Activated naive CD4-positive, alpha-beta T cell treated with anti-CD3 and anti-CD28 coated beads, Interleukin-2, amount 50 U/mL, for 72 hours (primary cell): ENCODE results near the gene FEM1C. TPM values are rescaled to one million over a fixed set of nuclear protein-coding genes. Genes with fewer than 3 reads are reported as not detected.

ENCODE experiments used
- ATAC-seq, 2 donors: fragments of 150-1000 bp; cut with Tn5 transposase; 2 replicates each; pipeline ENCODE4 v1.10.0; 2021; ENCODE audit warnings: mild to moderate bottlenecking in 2 of 2, moderate library complexity in 2 of 2
- DNase-seq, 2 donors: peaks; one replicate each; pipeline ENCODE4 v3.0.0; 2021 to 2022; ENCODE audit warnings: low spot score in 2 of 2
- H3K27ac Mint-ChIP-seq, 2 donors: one replicate each; pipeline ENCODE4 v1.8.0; 2022; ENCODE audit warnings: mild to moderate bottlenecking in 2 of 2, mixed read lengths in 2 of 2
- H3K36me3 Mint-ChIP-seq, 2 donors: one replicate each; pipeline ENCODE4 v1.8.0; 2022; ENCODE audit warnings: mixed read lengths in 2 of 2
- H3K9me3 Mint-ChIP-seq, 2 donors: one replicate each; pipeline ENCODE4 v1.8.0; 2022; ENCODE audit warnings: mixed read lengths in 2 of 2
- total RNA-seq, 2 donors: library from RNA; stranded (reverse); gene quantifications; one replicate each; pipeline ENCODE4 v1.2.3, GENCODE V29; 2022

The FEM1C gene
- total RNA-seq, 2 donors from 2014 or later = 13.7 TPM

DNA sequence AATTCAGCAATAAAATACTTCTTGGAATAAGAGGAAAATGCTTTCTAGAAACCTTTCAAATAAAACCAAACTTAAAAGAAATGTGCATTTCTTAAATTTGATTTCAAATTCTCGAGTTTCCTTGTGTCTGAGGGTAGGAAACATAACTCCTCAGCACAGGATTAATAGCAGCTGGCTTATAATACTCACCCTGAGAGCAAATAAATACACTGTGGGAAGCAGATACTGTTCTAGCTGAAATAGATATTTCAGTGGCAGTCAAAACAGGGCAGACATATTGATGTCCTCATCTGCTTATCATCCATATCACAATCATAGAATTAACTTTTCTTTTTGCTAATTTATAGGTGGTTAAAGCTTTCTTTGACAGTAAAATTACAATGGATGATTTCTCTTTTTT lies 24.1 kb upstream of the FEM1C start:
- Mint-ChIP-seq H3K36me3 (no peaks in the 10 kb centered on the region), H3K27ac (no peak overlapping the region), H3K9me3 (no peaks in the 10 kb centered on the region)
- no peak for ATAC-seq
- no peak for DNase-seq

GRCh38 chr5:115565233-115565632 lies 20.7 kb upstream of the FEM1C start:
- Mint-ChIP-seq H3K9me3 (no peaks in the 10 kb centered on the region), H3K27ac (no peak overlapping the region), H3K36me3 (no peaks in the 10 kb centered on the region)
- ATAC-seq (no peak), DNase-seq (no peak)

GRCh38 chr5:115561176-115561575 lies 16.6 kb upstream of the FEM1C start:
- ATAC-seq = no peak
- no peaks in the 10 kb centered on the region for H3K9me3 Mint-ChIP-seq

DNA sequence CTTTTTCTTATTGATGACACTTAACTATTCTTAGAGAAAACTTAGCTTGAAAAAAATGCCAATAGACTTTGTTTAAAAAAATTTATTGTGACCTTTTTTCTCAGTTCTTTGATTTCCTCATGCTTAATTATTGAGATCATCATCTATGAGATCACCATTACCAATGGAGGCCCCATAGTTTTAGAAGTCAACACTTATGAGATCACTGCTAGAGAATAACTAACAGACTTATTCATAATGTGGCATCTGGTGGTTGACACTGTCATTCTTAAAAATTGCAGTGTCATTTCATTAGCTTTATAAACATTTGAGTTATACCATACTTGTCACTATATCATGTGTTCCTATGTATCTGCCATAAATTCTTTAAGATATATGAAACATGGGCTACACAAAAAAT lies 14.9 kb upstream of the FEM1C start:
- Mint-ChIP-seq H3K36me3 (no peaks in the 10 kb centered on the region), H3K9me3 (no peaks in the 10 kb centered on the region), H3K27ac (no peak overlapping the region)
- no peak for ATAC-seq
- no peak for DNase-seq

More at GRCh38 chr5:115561176-115561575, 16.6 kb upstream of the FEM1C start:
- DNase-seq = no peak
- Mint-ChIP-seq H3K36me3 (no peaks in the 10 kb centered on the region), H3K27ac (no peak overlapping the region)

- H3K27ac Mint-ChIP-seq = no peak overlapping the region
- DNase-seq (no peak), ATAC-seq (no peak)
- H3K9me3 Mint-ChIP-seq = no peaks in the 10 kb centered on the region
- H3K36me3 Mint-ChIP-seq = no peaks in the 10 kb centered on the region
Observed at GRCh38 chr5:115558388-115558956, 13.9 kb upstream of the FEM1C start.

GRCh38 chr5:115557667-115558387 lies 13.3 kb upstream of the FEM1C start:
- ATAC-seq (no peak), DNase-seq (no peak)
- Mint-ChIP-seq H3K9me3 (no peaks in the 10 kb centered on the region), H3K27ac (no peak overlapping the region), H3K36me3 (no peaks in the 10 kb centered on the region)

- Mint-ChIP-seq H3K36me3 (no peaks in the 10 kb centered on the region), H3K9me3 (peaks cover 0 to 6% of the 10 kb centered on the region in 2 donors), H3K27ac (no peak overlapping the region)
- ATAC-seq (no peak), DNase-seq (no peak)
Observed at GRCh38 chr5:115556276-115556675, 11.7 kb upstream of the FEM1C start.

DNA sequence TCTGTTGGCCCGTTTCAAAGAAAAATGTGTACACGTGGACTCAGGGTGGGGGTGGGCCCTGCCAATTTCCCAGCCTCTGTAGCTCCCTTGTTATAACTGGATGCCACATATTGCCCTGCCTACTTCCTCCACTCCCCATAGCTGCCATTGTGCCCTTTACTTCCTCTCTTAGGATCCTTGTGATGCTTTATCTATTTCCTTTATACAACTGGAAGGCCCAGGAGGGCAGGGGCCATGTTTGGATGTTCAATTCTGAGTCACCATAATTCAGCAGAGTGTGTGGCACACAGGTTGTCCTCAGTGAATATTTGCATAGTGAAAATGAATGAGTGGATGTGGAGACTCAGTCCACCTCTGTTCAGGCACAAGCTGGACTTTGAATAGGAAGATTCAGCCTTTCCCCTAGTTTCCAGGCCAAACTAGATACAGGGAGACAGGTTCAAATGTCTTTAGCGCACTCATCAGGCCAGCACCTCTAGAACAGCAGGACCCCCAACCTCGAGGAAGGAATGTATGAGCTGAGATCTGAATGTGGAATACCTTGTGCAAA lies 10.6 kb upstream of the FEM1C start:
- ATAC-seq (no peak), DNase-seq (no peak)
- Mint-ChIP-seq H3K27ac (no peak overlapping the region), H3K36me3 (no peaks in the 10 kb centered on the region), H3K9me3 (peaks cover 0 to 6% of the 10 kb centered on the region in 2 donors)

- ATAC-seq = no peak
- H3K27ac Mint-ChIP-seq = no peak overlapping the region
- H3K36me3 Mint-ChIP-seq = no peaks in the 10 kb centered on the region
- peaks cover 0 to 6% of the 10 kb centered on the region in 2 donors for H3K9me3 Mint-ChIP-seq
- no peak for DNase-seq
Observed at GRCh38 chr5:115553082-115553481, 8.5 kb upstream of the FEM1C start.

GRCh38 chr5:115551415-115551814 lies 6.8 kb upstream of the FEM1C start:
- Mint-ChIP-seq H3K9me3 (peaks cover 0 to 6% of the 10 kb centered on the region in 2 donors), H3K27ac (no peak overlapping the region), H3K36me3 (peaks cover 0 to 8% of the 10 kb centered on the region in 2 donors)
- DNase-seq (no peak), ATAC-seq (no peak)

- H3K9me3 Mint-ChIP-seq = peaks cover 0 to 16% of the 10 kb centered on the region in 2 donors
- ATAC-seq (no peak), DNase-seq (no peak)
- H3K27ac Mint-ChIP-seq = no peak overlapping the region
- H3K36me3 Mint-ChIP-seq = peaks cover 11 to 25% of the 10 kb centered on the region in 2 donors
Observed at GRCh38 chr5:115549154-115549553, 4.6 kb upstream of the FEM1C start.

GRCh38 chr5:115548683-115549082 lies 4.1 kb upstream of the FEM1C start:
- ATAC-seq = no peak
- peaks cover 0 to 16% of the 10 kb centered on the region in 2 donors for H3K9me3 Mint-ChIP-seq
- H3K27ac Mint-ChIP-seq = no peak overlapping the region
- no peak for DNase-seq
- peaks cover 14 to 28% of the 10 kb centered on the region in 2 donors for H3K36me3 Mint-ChIP-seq

GRCh38 chr5:115545351-115545882 lies 842 bp upstream of the FEM1C start:
- ATAC-seq (no peak), DNase-seq (no peak)
- H3K36me3 Mint-ChIP-seq = peaks cover 31 to 60% of the 10 kb centered on the region in 2 donors
- peak overlapping the region in 1 of 2 donors; percentile 93 for H3K27ac Mint-ChIP-seq
- peaks cover 0 to 10% of the 10 kb centered on the region in 2 donors for H3K9me3 Mint-ChIP-seq

DNA sequence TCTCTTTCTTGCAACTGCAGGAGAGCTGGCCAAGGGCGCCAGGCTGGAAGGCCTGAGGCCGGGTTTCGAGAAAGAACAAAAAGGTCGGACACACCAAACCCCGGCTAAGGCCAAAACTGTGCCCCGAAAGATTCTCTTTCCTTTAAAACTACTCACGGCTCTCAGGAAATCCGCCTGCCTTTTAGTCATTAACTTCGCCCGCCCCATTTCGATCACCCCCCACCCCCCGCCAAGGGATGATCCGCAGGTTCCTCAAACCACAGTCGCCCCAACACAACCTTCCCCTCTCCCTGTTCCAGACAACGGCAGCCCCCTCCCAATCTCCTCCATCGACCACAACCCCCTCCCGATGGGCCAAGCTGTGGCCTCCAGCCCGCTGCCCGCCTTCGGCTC lies 536 bp downstream of the FEM1C start:
- Mint-ChIP-seq H3K9me3 (peaks cover 0 to 10% of the 10 kb centered on the region in 2 donors), H3K36me3 (peaks cover 35 to 71% of the 10 kb centered on the region in 2 donors), H3K27ac (peak overlapping the region; percentile 93 to 97)
- DNase-seq = peak; percentile 44 to 59
- peak; percentile 42 to 43 for ATAC-seq

DNA sequence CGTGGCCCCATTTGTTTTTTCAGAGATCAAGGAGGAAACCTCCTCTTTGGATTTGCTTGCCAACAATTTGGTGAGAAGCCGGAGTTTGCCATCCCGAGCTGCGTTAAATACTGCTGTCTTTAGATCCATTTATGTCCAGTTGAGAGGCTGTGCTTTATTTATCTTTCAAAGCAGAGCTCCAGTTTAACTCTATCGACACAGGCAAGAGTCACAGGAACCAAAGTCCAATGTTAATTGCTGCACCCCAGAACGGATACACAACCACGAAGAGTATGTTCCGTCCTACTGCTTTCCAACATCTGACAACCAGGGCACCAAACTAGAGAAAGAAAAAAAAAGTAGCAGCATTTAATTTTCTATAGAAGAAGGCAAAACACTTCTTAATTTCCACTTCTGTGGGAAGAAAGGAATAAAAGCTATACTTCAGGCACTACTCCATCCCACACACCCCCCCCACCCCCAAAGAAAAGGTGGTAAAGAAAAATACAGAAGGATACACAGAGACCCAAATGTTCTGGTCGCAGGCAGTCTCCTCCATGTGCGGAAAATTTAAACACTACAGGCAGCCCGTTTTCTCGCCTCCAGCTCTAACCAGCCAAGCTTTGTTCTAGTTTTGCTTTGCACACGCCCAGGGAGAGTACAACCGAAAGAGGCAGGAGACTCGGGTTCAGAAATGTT lies 1.1 kb downstream of the FEM1C start:
- DNase-seq (no peak), ATAC-seq (peak; percentile 15 to 30)
- H3K36me3 Mint-ChIP-seq = peaks cover 40 to 76% of the 10 kb centered on the region in 2 donors
- peaks cover 0 to 10% of the 10 kb centered on the region in 2 donors for H3K9me3 Mint-ChIP-seq
- peak overlapping the region; percentile 93 to 97 for H3K27ac Mint-ChIP-seq

- H3K9me3 Mint-ChIP-seq = peaks cover 0 to 10% of the 10 kb centered on the region in 2 donors
- peak overlapping the region; percentile 83 to 93 for H3K27ac Mint-ChIP-seq
- ATAC-seq (no peak), DNase-seq (no peak)
- peaks cover 42 to 83% of the 10 kb centered on the region in 2 donors for H3K36me3 Mint-ChIP-seq
Observed at GRCh38 chr5:115542651-115543364, 1.8 kb downstream of the FEM1C start.
